Duodenal mucosa (tissue), 2 donors: ENCODE measurements around the gene GNAQ.

Experiments used
- H3K27ac ChIP-seq: one replicate; pipeline ENCODE4 v1.7.0; 2013; ENCODE audit warnings: low read depth, low read length
- H3K27me3 ChIP-seq, 2 donors: one replicate each; pipeline ENCODE4 v1.7.0; 2013; ENCODE audit warnings: low read length in 2 of 2, control low read depth in 1 of 2; ENCODE audit not compliant: insufficient read depth in 2 of 2, control insufficient read depth in 1 of 2
- H3K36me3 ChIP-seq, 2 donors: one replicate each; pipeline ENCODE4 v1.7.0; 2013; ENCODE audit warnings: low read length in 2 of 2, control low read depth in 1 of 2; ENCODE audit not compliant: insufficient read depth in 2 of 2, control insufficient read depth in 1 of 2
- H3K4me1 ChIP-seq, 2 donors: one replicate each; pipeline ENCODE4 v1.7.0; 2013; ENCODE audit warnings: low read length in 2 of 2, control low read depth in 1 of 2; ENCODE audit not compliant: insufficient read depth in 2 of 2, control insufficient read depth in 1 of 2
- H3K4me3 ChIP-seq, 2 donors: one replicate each; pipeline ENCODE4 v1.7.0; 2013; ENCODE audit warnings: low read length in 2 of 2, low read depth in 1 of 2
- H3K9ac ChIP-seq, 2 donors: one replicate each; pipeline ENCODE4 v1.7.0; 2013; ENCODE audit warnings: low read length in 2 of 2, low read depth in 1 of 2
- H3K9me3 ChIP-seq, 2 donors: one replicate each; pipeline ENCODE4 v1.7.0; 2013; ENCODE audit warnings: low read length in 2 of 2, control low read depth in 1 of 2; ENCODE audit not compliant: control insufficient read depth in 1 of 2

GNAQ gene

GRCh38 chr9:77844415-77844814 lies 187.2 kb downstream of the GNAQ start:
- no peaks in the 10 kb centered on the region for H3K36me3 ChIP-seq
- H3K27ac ChIP-seq, result no peak overlapping the region
- no peak overlapping the region for H3K9ac ChIP-seq
- no peaks in the 10 kb centered on the region for H3K9me3 ChIP-seq
- no peaks in the 10 kb centered on the region for H3K27me3 ChIP-seq
- peaks cover 11 to 26% of the 10 kb centered on the region in 2 donors for H3K4me1 ChIP-seq
- H3K4me3 ChIP-seq, result no peak overlapping the region

- H3K9ac ChIP-seq, result no peak overlapping the region
- no peak overlapping the region for H3K4me3 ChIP-seq
- H3K36me3 ChIP-seq, result no peaks in the 10 kb centered on the region
- no peaks in the 10 kb centered on the region for H3K9me3 ChIP-seq
- no peaks in the 10 kb centered on the region for H3K27me3 ChIP-seq
- no peak overlapping the region for H3K27ac ChIP-seq
- peaks cover 12 to 32% of the 10 kb centered on the region in 2 donors for H3K4me1 ChIP-seq
Observed at GRCh38 chr9:77843871-77844155, 187.8 kb downstream of the GNAQ start.

DNA sequence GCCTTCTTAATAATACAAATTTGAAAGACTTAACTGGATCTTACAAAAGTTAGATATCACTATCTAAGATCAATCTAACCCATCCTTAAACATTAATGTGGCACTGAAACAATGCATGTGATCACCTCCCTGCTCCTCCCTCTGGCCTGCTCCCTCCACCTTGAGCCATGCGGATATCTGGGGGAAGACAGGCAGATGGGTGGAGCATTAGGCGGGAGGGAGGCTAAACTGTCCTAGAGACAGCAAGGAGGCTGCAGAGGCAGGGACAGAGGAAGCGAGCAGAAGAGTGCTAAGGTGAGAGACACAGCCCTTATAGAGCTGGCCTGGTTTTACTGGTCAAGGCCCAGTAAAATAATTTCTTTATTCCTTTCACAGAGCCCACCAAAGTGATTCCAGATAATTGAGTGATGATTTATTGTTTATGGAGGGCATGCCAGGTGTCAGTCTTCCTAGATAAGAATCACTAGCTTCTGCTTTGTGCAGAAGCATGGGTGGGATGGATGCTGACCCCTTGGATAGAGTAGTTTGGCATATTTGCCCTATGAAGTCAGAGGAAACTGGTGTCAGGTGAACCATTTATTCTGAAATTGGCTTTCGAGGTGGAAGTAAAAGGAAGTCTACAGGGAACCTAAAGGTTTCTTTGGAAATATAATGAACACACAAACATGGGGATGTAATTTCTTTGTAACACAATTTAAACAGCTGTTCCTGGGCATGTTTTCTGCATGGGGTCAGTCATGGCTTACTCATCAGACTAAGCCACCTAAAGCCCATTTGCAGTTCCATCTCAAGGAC lies 188.3 kb downstream of the GNAQ start:
- H3K27ac ChIP-seq, result no peak overlapping the region
- H3K27me3 ChIP-seq, result no peaks in the 10 kb centered on the region
- H3K9ac ChIP-seq, result no peak overlapping the region
- H3K4me3 ChIP-seq, result no peak overlapping the region
- H3K36me3 ChIP-seq, result no peaks in the 10 kb centered on the region
- H3K9me3 ChIP-seq, result no peaks in the 10 kb centered on the region
- H3K4me1 ChIP-seq, result peaks cover 12 to 30% of the 10 kb centered on the region in 2 donors

DNA sequence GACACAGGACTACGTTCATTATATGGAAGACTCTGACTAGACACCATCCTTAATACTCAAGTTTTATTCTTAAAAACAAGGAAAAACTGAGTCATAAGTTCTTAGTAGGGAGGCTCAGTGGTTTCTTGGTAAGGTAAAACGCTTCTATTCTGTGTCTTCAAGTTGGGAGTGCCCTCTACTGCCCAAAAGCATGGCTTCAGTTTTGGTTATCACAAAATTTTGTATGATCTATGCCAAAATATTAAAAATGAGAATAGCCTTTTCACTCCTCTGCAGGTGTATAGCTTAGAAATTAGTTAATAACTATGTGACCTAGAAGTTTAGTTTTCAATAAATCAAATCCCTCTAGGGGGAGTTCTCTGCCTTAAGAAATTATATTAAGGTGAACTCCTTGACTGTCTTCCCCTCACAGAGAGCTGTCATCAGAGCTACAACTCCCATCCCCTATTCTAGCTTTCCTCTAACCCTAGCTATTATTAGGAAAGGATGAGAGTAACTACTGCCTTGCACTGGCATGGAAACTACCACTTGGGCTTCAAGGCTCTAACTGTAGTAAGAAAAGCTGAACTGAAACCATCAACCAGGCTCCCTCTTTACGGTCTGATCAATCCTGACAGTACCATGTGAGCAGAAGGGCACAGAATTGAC lies 189.7 kb downstream of the GNAQ start:
- Histone ChIP-seq H3K9ac (no peak overlapping the region), H3K36me3 (no peaks in the 10 kb centered on the region), H3K27ac (no peak overlapping the region), H3K4me3 (no peak overlapping the region), H3K27me3 (no peaks in the 10 kb centered on the region), H3K4me1 (peaks cover 7 to 28% of the 10 kb centered on the region in 2 donors), H3K9me3 (no peaks in the 10 kb centered on the region)

DNA sequence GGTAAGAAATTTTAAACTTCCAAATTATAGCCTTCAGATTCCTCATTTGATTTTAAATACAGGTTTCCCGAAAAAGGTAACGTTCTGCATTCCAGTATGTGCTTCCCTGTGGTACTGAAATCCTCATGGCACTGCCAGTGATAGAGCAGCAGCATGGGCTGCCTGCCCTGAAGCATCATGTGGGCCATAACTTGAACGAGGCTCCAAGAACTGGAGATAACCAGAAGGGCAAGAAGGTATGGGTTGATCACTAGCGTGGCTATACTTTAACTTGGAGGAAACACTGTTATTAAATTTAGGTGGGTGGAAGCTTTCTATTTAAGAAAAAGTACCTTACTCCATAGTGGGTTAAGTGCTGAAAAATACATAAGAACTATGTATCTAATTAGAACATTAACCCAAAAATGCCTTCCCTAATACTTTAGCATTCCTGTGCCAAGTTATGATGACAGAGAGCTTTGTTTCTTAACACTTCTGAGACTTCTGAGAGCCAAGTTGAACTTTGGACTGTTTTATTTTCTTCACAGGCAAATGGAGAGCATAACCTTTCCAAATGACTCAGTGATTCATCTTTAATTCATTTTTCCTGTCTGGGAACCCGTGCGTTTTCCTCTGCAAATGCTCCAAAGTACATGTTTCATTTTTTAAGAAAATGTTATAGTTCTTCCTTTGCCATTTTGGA lies 192.0 kb downstream of the GNAQ start:
- no peak overlapping the region for H3K27ac ChIP-seq
- H3K4me1 ChIP-seq, result peaks cover 9 to 33% of the 10 kb centered on the region in 2 donors
- no peak overlapping the region for H3K9ac ChIP-seq

GRCh38 chr9:77838986-77839385 lies 192.6 kb downstream of the GNAQ start:
- H3K4me1 ChIP-seq, result peaks cover 9 to 33% of the 10 kb centered on the region in 2 donors
- no peaks in the 10 kb centered on the region for H3K9me3 ChIP-seq
- H3K36me3 ChIP-seq, result no peaks in the 10 kb centered on the region
- no peak overlapping the region for H3K27ac ChIP-seq
- H3K9ac ChIP-seq, result no peak overlapping the region
- no peak overlapping the region for H3K4me3 ChIP-seq
- no peaks in the 10 kb centered on the region for H3K27me3 ChIP-seq

More for the DNA sequence above, 192.0 kb downstream of the GNAQ start:
- H3K4me3 ChIP-seq, result no peak overlapping the region
- no peaks in the 10 kb centered on the region for H3K27me3 ChIP-seq
- H3K9me3 ChIP-seq, result no peaks in the 10 kb centered on the region
- no peaks in the 10 kb centered on the region for H3K36me3 ChIP-seq

GRCh38 chr9:77834898-77835488 lies 196.6 kb downstream of the GNAQ start:
- H3K4me1 ChIP-seq, result peaks cover 9 to 23% of the 10 kb centered on the region in 2 donors

GRCh38 chr9:77833561-77834429 lies 197.8 kb downstream of the GNAQ start:
- H3K4me3 ChIP-seq, result no peak overlapping the region
- H3K9me3 ChIP-seq, result no peaks in the 10 kb centered on the region
- no peaks in the 10 kb centered on the region for H3K36me3 ChIP-seq
- no peak overlapping the region for H3K9ac ChIP-seq
- H3K4me1 ChIP-seq, result peaks cover 5 to 11% of the 10 kb centered on the region in 2 donors
- H3K27ac ChIP-seq, result no peak overlapping the region
- no peaks in the 10 kb centered on the region for H3K27me3 ChIP-seq

More at GRCh38 chr9:77834898-77835488, 196.6 kb downstream of the GNAQ start:
- Histone ChIP-seq H3K27ac (no peak overlapping the region), H3K9me3 (no peaks in the 10 kb centered on the region), H3K36me3 (no peaks in the 10 kb centered on the region), H3K4me3 (no peak overlapping the region), H3K9ac (no peak overlapping the region), H3K27me3 (no peaks in the 10 kb centered on the region)

- H3K4me3 ChIP-seq, result no peak overlapping the region
- no peaks in the 10 kb centered on the region for H3K9me3 ChIP-seq
- H3K9ac ChIP-seq, result no peak overlapping the region
- H3K36me3 ChIP-seq, result no peaks in the 10 kb centered on the region
- peaks cover 5 to 10% of the 10 kb centered on the region in 2 donors for H3K4me1 ChIP-seq
- H3K27me3 ChIP-seq, result no peaks in the 10 kb centered on the region
- no peak overlapping the region for H3K27ac ChIP-seq
Observed at GRCh38 chr9:77832639-77833038, 199.0 kb downstream of the GNAQ start.
